ENCODE data around the gene TTC29.

Gene TTC29, protein sequence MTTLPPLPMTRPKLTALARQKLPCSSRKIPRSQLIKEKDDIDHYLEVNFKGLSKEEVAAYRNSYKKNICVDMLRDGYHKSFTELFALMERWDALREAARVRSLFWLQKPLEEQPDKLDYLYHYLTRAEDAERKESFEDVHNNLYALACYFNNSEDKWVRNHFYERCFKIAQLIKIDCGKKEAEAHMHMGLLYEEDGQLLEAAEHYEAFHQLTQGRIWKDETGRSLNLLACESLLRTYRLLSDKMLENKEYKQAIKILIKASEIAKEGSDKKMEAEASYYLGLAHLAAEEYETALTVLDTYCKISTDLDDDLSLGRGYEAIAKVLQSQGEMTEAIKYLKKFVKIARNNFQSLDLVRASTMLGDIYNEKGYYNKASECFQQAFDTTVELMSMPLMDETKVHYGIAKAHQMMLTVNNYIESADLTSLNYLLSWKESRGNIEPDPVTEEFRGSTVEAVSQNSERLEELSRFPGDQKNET

DNA sequence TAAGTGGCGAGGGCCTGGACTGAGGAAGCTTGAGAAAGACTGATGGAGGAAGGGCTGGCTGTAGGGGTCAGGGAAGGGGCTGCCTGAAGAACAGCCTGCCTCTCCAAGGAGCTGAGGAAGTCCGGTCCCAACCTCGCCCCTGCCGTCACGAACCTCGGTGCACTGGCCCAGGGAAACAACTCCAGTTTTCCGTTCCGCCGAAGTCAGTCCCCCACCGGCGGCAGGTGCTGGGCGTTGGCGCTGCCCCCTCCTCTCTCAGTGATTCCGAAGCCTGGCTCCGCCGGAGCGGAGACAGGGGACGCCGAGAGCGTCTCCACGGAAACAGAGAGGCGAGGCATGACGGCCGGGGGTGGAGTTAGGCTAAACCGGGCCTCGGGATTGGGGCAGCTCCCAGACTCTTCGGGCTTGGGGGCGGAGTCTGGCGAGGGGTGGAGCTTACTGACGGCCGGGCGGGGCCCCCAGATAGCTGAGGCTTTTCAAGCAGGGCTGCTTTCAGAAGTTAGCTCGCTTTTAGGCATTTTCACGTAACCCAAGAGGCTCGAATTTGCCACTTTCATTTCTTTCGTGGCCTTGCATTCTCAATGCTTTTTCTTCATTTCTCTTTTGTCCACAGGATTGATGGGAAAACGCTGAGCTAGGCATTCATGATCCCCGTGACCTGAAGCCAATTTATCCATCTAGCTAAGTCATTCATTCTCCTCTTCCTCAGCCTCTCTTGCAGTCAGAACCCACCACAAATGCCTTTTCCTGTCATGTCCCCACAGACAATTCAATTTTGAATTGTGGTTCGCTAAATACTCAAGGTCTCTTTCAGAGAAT, at the start of gene TTC29:
TTC29 (minus strand) TSS at position 309 of the 819 bp plus-strand sequence. CDS start 5,969 bp downstream, outside the sequence.
- DNase-seq (ENCODE audit: low spot score) = peak; percentile 87

DNA sequence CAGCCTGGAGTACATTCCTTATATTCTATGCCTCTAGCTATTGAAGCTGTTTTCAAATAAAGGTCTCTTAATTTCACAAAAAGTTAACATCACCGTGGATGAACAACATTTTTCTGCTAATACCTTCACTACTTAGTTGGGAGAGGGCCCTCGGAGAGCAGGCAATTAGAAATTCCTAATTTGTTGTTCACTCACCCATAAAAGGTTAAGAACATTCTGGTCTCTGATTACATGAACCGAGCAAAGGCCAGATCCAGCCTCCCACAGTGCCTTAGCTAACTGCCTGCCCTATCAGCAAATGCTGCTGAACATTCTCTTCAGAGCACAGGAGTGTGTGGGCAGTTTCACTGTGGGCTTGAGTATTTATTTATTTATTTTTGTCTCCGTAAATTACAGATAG, 36.0 kb upstream of the TTC29 start:
- DNase-seq (ENCODE audit: low spot score) = no peak

DNA sequence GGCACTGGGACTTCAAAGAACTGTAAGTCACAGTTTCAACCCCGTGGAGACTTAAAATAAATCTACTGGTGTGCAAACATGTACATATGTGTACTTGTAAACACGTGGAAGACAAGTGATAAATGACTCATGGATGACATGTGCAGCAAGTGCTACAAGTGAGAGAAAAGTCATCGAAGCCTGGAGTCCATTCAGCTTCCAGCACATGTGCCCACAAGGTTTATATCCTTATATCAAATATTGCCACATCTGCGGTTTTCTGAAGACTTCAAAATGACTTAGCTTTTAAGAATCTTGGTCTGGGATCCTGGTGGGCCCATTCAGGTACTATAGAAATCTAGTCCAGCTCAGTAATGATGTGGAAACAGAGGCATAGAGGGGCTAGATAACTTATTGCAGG, 33.0 kb upstream of the TTC29 start:
- no peak for DNase-seq (ENCODE audit: low spot score)

DNA sequence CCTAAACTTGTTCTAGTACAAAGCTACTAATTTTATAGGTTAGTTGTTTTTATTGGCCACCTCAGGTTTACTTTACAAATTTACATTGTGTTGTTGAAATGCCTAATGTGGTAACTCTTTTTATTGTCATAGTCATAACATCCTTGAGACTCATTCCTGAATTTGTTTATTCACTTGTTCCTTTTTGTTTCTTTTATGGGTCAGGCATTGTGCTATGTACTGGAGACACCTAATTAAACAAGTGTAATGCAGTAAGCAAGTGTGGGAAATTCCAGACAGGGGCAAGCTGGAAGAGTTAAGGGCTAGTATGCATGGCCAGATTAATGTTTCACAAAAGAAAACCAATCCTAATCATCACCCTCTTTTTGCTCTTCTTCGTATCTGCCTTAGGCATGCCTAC, 30.5 kb upstream of the TTC29 start:
- no peak for DNase-seq (ENCODE audit: low spot score)

DNA sequence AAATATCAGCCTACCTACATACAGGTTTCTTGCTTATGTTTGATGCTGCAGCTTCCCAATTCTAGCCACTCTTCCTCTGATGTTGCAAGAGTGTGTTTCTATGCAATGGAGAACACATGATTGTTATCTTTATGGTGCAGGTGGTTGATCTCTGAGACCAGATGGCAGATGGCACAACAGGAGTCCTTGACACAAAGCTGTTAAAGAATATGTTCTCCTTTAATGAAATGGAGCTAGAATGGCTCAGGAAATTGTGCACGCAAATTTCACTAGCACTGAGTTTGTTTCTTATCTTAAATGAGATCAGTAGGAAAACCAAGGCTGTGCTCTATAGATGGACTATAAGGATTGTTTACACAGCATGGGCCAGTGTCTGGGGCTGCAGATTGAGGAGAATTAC, 29.9 kb upstream of the TTC29 start:
- no peak for DNase-seq (ENCODE audit: low spot score)

DNA sequence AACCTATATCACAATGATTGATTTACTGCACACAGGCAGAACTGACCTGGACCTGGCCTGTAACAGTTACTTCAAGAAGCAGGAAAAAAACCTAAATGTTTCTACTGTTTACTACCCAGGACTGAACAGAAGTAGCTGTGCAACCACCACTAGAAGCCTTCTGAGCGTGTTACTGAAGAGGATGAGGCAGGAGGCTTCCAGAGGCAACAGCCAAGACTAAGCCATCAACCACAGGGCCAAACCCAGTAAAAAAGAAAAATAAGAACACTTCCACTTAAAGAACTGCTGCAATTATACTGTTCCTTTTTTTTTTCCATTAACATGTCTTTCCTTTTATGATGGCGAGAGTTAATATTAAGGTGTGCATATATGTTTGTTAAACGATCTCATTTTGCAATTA, 29.4 kb upstream of the TTC29 start:
- DNase-seq (ENCODE audit: low spot score) = no peak

DNA sequence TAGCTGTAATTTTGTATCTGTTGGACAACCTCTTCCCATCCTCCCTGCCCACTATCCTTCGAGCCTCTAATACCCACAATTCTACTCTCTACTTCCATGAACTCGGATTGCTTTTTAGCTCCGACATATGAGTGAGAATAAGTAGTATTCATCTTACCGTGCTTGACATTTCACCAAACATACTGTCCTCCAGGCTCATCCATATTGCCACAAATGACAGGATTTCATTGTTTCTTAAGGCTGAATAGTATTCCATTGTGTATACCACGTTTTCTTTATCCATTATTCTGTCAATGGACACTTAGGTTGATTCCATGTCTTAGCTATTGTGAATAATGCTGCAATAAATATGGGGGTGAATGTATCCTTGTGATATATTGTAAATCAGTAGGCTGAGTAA, 26.4 kb upstream of the TTC29 start:
- no peak for DNase-seq (ENCODE audit: low spot score)

DNA sequence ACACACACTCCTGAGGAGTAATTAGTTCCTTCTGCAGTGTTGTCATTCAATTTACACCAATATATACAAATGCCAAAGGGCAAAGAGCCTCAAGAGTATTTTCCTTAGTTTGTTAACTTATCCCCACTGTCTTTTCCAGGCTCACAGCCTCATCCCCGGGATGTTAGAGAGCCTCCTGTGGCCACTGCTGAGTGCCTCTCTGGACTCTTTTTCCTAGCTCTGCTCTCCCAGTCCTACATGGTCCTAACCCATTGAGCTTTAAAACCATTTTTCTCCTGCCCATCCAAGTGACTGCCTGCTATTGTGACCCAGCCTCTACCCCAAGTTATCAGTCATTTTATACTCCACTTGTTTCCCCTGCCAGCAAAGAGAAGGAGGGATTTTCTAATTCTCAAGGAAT, 23.5 kb upstream of the TTC29 start:
- no peak for DNase-seq (ENCODE audit: low spot score)

DNA sequence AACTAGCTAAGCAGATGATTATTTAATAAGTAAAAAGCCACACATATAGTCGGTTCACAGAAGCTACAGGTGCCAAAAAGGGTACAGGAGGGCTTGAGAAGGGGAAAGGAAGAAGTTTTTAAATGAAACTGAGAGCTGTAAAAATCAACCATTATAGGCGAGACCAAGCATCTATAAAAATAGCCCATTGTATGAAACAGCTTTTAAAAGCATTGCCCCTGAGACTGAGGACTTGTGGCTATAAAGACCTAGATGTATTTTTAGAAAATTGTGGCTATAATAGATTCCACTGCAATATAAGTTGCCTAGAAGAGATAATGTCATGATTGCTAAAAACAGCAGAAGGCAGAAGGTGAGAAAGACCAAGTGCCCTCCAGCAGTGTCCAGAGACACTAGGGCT, 15.0 kb upstream of the TTC29 start:
- DNase-seq (ENCODE audit: low spot score) = no peak

DNA sequence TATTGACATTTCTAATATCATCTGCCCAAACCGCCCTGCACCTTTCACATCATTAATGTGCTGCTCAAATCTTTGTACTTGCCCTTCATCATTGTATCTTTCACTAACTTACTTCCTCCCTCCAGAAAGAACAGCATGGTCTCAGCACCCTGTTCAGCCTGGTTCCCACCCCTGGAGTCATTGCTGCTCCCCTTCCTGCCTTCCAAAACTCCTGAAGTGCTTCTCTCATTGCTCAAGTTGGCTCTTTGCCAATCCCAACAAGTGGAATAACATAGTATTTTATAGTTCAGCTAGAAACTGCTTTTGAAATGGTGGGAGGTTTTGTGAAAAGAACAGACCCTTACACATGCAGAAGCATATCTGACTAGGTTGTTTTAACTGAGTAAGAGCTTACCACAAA, 14.0 kb upstream of the TTC29 start:
- no peak for DNase-seq (ENCODE audit: low spot score)

DNA sequence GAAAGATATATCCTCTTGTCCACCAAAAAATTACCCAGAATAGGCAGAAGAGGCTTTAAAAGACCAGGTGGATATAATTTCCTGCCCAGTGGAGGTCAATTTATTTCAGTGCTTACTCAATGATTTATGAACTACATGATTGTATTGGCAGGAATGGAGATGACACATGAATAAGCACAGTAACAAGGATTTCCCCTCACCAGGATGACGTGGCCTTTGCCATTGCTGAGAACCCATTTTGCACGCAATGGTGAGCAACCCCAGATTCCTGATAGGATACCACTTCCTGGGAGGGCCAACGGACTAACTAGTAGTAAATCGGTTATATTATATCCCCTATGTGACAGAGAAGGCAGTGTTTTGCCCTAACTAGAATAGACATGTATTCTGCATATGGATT, 11.6 kb upstream of the TTC29 start:
- DNase-seq (ENCODE audit: low spot score) = peak; percentile 18

DNA sequence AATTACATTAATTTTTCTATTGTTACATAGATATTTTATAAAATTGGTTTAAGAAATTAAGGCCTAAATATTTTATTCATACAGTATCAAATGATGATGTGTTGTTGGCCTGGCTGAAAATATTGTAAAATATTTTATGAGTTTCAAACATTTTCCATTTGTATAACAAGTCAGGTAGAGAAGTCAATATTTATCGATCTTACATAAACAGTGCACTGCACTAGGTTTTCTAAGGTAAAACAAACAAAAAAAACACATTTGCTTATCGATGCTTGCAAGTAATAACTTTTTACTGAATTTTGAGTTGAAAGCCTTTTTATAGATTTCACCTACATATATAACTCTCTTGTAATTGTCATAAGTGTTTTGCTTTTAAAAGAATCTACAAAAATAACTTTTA, 7.2 kb upstream of the TTC29 start:
- no peak for DNase-seq (ENCODE audit: low spot score)

DNA sequence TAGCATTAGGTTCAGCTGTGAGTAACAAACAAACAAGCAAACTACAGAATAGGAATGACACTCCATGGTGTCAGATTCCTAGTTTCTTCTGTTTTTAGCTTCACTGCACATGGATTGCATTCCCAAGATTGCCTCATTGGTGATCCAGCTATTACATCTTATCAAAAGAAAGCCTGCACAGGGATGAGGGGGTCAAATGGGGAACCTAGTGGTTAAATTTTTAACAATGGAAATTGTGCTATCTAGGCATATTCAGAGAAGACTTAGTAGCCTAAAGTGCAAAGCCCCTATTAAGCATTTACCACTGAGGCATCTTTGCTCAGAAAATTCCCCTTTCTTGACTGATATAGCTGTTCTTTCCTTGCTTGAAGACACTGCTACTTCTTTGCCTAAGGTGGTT, 3.9 kb upstream of the TTC29 start:
- DNase-seq (ENCODE audit: low spot score) = no peak

DNA sequence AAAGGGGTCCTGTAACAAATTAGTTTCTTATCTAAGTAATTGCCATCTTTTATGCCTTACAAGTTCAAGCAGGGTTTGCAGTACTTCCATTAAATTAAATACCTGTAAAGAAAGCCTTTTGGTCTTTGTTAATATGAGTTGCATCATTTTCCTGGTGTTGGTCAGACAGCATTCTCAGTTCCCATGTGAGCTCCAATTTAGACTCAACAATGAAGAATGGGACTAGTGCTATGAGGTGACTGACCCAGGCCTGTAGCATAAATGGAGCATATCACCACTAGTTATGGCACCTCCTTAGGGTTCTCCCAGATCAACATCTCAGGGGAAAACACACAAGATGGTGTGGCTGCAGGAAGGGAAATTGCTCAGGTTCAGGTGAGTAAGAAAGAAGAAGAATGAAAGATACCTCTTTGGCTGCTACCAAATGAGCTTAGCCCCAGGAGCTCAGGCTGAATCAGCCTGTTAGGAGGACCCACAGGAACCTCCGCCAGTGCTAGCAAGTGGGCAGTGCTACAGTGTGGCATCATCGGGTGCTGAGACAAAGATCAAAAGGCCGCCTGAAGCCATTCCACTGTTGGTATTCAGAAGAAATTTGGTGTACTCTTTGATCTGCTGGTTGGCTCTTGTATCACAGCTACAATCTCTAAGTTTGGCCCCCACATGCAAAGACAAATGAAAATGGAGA, 1.8 kb downstream of the TTC29 start:
- DNase-seq (ENCODE audit: low spot score) = peak; percentile 12

DNA sequence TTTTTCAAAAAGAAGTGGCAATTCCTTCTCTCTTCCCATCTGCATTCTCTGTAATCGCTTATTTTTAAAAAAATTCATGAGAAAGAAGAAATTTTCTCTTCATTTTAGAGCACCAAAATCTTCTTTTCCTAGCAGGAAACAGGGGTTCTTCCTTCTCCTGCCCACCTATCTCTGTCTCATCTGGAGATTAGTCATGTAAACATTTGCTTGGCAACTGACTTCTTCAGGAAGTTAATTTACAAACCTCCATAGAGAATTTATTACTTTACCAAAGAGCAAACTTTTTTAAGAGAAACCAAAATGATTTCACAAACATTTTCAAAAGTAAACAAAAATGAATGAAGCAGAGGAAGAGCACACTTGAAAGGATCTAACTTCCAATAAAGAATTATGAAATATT, 13.5 kb downstream of the TTC29 start:
- no peak for DNase-seq (ENCODE audit: low spot score)

DNA sequence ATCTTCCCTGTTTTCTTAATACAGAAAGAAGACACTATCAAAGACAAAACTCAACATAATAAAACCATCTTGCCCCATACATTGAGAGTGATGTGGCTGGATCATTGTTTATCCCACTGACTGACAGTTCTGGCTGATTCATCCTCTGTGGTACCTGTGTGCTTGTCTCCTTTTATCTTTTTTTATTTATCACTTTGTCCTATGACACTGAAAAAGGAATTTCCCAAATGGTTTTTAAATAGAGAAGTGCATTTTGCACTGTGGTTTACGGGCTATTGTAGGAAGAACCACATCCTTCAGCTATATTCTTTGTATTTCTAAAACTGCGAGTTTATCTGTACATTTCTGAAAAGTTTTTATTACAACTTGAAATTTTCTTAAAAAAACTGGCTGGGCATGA, 15.0 kb downstream of the TTC29 start:
- no peak for DNase-seq (ENCODE audit: low spot score)

DNA sequence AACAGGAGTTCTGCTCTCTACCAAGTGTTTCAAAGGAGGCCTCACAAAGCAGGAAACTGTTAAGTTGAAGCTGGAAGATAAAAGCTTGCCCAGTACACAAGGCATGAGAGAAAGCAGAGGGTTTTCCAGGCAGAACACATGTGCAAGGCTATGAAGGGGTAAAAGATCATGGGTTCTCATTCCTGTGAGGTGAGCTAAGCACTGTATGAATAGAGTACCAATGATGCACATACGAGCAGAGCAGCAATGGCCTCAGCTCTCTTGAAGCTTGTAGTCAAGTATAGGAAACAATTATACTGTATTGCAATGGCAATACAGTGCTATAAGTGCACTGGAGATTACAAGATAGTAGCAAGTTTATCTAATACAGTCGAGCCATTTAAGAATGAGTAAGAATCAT, 18.0 kb downstream of the TTC29 start:
- DNase-seq (ENCODE audit: low spot score) = no peak

DNA sequence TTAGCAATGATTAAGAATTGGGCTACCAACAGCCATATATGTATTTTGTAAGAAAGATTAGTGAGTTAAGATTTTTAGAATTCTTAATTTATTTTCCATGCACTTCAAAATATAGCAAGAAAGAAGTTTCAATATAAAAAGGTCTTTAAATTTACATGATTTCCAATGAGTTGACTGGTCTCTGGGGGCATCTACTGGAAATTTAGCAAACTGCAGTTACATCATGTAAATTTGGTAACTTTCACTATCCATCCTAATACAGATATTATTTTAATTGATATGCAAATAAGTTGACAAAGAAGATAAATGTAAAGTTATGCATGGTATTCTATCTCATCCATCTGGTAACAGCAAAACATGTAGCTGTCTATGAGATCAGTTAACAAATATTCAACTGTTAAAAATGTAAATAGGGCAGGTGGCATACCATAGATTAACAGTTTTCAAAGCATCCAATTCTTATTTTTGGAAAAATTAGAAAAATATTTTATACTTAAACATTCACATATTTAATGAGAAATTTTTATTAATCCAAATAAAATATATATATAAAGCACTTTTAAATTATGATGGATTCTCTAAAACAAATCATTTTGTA, 29.1 kb downstream of the TTC29 start:
- peak; percentile 45 for DNase-seq (ENCODE audit: low spot score)

DNA sequence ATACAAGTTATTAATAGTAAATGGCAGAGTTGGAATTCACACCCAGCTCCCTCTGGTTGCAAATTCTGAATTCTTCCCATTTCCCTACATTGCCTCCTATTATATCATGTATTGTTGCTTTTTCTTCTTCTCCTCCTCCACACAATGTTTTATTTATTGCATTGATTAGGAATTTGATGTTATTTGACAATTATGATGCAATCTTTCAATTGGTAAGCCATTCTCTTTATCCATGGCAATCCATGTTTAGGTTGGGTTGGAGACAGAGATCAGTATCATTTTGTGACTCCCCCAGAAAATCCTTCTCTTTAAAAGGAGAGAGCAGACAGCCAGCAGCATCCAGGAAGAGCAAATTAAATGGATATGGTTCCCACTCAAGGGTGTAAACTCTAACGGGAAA, 30.5 kb downstream of the TTC29 start:
- no peak for DNase-seq (ENCODE audit: low spot score)

DNA sequence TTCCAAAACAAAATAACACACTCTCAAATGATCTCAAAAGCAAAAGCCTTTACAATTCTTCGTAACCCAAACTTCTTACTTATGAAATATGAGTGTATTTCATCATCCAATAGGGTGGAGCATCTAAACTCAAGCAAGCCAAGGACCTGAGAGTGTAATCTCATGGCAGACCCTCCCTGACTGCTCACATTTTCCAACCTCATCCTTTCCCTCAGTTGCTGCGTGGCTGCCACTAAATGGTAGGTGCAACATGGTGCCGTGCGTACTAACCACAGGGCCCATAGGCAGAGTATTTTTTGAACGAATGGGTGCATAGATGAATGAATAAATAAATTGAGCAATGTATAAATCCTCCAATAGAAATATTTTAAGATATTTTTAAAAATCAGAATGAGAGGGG, 45.4 kb downstream of the TTC29 start:
- no peak for DNase-seq (ENCODE audit: low spot score)

DNA sequence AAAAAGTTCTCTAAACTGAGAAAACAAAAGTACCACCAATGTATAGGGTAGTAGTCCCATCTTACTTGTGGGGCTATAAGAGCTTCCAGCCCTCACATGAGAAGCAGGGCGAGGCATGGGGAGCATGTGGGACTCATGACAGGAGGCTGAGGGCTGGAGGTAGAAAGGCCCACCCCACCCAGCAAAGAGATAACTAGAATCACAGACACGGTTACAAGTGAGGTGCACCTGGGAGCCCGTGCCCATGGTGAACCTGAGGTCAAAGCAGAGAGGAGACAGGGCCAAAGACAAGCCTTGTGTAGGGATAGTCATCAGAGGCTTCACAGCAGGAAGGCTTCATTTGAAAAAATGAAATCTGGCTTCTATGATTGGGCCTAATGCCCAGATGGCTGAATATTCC, 55.4 kb downstream of the TTC29 start:
- no peak for DNase-seq (ENCODE audit: low spot score)

DNA sequence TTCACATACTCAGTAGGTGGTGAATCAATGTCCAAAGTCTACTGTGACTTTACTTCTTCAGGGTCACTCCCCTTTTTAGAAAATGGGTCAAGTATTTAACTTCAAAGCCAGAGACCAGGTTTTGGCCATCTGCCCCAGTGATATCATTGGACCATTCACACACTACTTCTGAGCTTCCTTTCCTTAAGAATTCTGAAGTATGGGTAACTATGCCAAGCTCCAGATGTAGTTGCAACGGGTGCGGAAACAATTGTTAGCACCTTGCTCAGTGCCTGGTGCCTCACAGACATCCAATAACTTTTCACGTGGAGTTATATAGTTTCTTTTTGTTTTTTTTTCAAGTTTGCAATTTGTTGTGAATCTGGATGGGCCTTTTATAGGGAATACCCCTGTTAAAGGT, 62.6 kb downstream of the TTC29 start:
- DNase-seq (ENCODE audit: low spot score) = no peak
